AG20443 (cell line): ENCODE measurements around the gene SLC22A14.
A peak's percentile ranks its signal among the peaks of the same experiment; 100 is the strongest.
"Not testable (repeated sequence)": the region's sequence is repeated elsewhere in the genome, so short reads cannot be mapped to it uniquely, and the experiment has no call there.

Experiments
- DNase-seq: peaks from one replicate; pipeline ENCODE4 v3.0.0; 2012; ENCODE audit warnings: low spot score, mixed read lengths

Gene SLC22A14, protein sequence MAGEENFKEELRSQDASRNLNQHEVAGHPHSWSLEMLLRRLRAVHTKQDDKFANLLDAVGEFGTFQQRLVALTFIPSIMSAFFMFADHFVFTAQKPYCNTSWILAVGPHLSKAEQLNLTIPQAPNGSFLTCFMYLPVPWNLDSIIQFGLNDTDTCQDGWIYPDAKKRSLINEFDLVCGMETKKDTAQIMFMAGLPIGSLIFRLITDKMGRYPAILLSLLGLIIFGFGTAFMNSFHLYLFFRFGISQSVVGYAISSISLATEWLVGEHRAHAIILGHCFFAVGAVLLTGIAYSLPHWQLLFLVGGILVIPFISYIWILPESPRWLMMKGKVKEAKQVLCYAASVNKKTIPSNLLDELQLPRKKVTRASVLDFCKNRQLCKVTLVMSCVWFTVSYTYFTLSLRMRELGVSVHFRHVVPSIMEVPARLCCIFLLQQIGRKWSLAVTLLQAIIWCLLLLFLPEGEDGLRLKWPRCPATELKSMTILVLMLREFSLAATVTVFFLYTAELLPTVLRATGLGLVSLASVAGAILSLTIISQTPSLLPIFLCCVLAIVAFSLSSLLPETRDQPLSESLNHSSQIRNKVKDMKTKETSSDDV

DNA sequence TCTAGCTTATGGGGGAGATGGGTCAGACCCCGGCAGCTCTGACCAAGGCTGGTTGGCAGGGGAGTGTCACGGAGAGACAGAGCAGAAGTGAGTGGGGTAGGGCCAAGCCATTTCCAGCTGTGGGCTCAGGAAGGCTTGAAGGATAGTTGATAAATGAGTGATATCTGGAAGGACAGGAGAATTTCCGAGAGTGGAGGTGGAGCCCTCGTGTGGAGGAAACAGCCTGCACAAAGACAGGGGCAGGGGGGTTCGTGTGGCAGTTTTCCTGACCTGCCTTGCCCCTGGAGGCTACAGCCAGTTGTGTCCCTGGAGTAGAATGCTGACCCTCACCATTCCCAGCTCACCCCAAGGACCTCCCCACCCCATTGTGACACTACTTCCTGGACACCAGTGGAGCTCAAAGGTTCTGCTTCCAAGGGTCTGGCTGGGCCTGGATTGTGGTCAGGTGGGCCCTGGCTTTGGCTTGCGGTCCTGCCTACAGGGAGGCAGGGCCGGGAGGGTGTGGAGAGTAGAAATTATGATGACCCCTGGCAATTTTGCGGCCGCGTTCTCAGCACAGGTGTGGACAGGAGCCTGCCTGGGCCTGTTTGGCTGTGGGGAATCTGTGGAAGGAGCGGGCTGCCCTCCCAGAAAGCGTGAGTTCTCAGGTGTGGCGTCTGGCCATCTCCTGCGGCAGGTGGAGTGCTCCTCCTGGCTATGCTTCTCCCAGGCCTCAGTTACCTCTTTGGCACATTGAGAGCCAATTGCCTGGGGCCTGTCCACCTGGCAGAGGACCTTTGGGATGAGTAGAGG lies at the start of gene SLC22A14:
Gene SLC22A14 (plus strand): TSS at position 400 of the 792 bp plus-strand sequence. CDS start 23,733 bp downstream, outside the sequence.
- DNase-seq = no peak

DNA sequence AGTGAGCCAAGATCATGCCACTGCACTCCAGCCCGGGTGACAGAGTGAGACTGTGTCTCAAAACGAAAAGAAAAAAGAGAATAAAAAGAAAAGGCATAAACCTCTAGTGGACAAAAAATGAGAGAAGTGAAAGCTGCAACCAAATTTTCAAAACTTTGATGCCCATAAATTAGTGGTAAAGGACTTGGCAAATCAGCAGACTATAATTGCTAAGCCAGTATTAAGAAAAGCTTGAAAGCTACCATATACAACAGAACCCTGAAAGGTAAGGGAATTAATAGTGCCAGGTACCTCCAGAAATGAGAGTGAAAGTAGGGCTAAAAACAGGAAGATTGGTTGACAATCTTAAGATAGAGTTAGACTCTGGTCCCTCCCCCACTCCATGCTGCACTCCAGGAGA lies 49.4 kb upstream of the SLC22A14 start:
- no peak for DNase-seq

DNA sequence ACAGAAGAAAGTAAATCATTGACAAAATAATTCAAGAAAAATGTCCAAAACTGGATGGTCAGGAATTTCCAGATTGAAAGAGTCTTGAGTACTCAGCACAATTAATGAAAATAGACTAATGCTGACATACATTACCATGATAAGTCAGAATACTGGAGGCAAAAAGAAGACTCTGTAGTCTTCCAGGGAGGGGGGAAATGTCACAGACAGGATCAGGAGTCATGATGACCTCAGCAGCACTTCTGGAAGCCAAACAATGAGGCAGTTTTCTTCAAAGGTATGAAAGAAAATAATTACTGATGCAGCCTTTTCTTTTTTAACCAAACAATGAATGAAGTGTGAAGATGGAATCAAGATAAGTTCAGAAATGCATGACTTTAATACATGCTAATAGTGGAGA lies 46.6 kb upstream of the SLC22A14 start:
- DNase-seq = no peak

DNA sequence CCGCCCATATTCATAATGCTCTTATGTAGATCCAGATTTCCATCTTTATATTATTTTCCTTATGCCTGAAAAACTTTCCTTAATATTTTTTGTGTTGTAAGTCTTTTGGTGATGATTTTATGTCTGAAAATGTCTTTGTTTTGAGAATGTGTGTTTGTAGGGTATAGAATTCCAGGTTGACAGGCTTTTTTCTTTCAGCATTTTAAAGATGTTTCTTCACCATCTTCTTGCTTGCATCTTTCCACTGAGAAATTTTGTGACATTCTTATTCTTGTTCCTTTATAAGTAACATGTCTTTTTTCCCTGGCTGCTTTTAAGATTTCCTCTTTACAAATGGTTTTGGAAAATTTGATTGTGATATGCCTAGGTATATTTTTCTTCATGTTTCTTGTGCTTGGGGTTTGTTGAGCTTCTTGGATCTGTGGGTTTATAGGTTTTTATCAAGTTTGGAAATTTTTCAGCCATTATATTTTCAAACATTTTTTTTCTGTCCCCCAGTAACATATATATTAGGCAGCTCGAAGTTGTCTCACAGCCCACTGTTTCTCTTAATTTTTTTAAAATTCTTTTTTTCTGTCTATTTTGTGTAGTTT lies 43.6 kb upstream of the SLC22A14 start:
- DNase-seq = no peak

DNA sequence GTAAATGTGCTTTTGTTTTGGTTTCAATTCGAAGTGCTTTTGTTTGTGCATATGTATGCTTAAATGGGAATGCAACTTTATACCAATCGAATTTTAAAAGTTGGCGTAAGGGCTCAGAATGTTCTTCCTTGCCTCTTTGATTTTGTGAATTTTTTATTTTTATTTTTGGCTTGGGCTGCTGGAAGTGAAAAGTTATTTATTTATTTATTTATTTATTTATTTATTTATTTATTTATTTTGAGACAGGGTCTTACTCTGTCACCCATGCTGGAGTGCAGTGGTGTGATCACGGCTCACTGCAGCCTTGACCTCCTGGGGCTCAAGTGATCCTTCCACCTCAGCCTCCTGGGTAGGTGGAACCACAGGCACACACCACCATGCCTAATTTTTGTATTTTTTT lies 39.3 kb upstream of the SLC22A14 start:
- not testable (repeated sequence) for DNase-seq

DNA sequence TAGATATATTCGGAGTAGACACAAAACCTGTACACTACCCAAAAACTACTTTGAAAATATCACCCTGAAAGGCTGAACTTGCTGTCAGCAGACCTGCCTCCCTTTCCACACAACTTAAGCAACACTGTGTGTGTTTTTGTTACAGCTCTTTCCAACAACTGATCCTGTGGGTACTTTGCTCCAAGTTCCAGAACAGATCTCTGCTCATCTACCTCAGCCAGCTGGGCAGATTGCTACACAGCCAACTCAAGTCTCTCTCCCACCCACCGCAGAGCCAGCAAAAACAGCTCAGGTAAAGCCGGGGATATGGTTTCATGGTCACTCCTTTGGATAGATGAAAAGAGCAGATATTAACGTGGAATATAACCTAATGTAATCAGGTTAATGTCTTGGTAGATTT lies 36.2 kb upstream of the SLC22A14 start:
- DNase-seq = no peak

DNA sequence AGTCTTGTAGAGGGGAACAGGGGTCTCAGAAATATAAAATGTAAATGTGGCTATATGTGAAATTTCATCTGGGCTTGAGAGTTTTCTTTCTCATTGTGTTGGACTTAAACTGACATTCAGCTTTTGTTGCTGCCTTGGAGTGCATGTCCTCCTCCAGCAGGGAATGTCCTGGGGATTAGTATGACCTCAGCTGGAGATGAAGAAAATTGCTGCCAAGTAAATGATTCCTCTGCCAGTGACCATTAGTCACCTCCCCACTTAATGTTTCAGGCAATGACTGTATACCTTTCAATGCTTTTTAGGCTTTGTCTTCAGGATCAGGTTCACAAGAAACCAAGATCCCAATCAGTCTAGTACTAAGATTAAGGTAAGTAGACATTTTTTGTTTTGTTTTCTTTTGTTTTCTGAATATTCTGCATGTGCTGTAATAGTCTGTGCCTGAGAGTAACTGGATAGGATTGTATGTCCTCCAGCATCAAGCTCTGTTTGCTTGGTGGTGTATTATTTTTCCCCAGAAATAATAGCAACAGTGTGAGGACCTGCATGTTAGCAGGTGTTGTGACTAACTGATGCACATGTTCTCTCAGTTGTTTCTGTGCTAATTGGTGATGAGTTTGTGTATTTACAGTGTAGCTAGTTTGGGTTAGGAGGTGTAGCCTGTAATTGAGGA lies 34.6 kb upstream of the SLC22A14 start:
- DNase-seq = peak; percentile 92

DNA sequence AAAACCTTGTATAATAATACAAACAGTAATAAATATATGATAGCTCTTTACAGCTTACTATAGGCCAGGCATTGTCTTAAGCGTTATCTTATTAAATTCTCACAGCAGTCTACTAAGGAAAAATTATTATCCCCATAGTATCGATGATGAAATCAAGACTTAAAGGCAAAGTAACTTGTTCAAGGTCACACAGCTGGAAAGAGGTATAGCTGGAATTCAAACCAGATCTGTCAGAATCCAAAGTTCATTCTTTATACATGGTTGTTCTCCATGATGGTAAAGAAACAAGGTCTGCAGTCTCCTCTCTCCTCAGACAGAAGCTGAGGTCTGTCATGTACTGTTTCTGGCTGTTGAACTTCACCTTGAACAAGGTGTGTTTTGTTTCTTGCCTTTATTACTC lies 31.9 kb upstream of the SLC22A14 start:
- DNase-seq = no peak

DNA sequence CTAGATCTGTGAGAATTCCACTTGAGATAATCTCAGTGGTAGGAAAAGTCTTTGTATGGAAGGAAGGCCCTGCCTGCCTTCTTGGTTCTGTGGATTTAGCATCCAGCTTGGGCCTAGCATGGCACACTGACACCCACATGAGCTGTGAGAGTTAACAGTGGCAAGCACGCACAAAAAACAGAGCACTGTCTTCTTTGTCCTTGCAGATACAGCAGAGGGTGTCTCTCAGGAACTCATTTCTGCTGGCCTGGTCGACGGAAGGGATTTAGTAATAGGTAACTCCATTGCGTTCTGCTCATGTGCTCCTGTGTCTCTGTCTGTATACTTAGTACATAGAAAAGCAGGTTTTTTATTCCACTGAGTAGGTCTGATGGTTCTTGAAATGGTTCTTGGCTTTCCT lies 30.9 kb upstream of the SLC22A14 start:
- no peak for DNase-seq

DNA sequence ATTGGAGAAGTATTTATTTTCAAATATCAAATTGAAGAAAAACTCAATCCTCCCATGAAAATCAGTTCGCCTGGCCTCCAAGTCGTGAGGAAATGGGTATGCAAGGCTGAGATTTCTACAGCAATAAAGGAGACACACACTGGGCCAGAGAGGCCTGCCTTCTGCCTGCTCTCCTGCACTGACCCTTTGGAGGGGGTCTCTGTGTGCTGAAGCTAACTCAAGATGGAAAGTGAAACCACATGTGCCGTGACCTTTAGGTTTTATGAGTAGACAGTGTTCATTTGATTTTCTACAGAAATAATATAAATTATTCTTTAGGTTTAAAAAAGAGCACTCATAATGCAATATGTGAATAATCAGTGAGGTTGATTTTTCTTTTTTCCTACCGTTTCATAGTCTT lies 28.4 kb upstream of the SLC22A14 start:
- no peak for DNase-seq

DNA sequence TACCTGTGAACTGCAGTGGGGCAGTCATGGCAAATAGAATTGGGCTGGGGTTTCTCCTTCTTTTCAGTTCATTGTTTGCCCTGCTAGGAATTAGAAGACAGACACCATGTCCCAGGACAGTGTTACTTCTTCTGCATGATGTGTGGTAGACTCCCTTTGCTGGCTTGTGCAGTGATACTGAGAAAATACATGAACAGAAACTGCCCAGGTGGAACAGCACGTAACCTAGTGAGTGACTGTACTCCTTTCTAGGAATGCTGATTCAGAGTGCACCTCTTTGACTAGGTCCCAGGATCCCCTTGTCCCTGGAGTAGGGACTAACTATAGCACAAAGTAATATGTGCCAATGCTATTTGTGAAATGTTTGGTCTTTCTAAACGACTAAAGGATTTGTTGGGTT lies 27.2 kb upstream of the SLC22A14 start:
- no peak for DNase-seq

DNA sequence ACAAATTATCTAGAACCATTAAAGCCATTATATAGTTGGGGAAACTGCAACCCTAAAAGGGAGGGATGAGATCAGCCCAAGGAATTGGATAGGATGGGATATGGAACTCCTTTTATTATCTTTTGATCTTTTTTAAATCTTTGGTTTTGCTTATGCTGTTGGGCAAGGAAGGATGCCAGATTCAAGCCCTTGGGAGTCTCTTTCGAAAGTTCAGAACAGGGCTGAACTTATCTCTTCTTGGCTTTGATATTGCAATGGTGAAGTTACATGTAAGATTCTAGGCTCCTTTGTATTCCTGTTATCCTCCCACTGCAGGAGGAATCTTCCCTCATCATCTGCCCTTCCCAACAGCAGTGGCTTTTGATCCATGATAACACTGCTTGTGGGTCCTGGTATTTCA lies 26.5 kb upstream of the SLC22A14 start:
- DNase-seq = no peak

DNA sequence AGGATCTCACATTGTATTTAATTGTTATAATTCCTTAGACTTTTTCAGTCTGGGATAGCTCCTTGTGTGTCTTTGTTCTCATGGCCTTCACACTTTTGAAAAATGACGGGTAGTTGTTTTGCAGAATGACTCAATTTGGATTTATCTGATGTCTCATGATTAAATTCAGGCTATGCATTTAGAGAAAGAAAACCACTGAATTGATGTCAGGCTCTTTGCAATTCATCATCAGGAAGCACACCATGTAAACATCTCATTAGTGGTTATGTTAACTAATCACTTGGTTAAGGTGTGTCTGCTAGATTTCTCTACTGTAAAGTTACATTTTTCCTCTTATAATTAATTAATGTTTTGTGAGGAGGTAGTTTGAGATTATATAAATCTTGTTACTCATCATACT lies 24.5 kb upstream of the SLC22A14 start:
- no peak for DNase-seq

DNA sequence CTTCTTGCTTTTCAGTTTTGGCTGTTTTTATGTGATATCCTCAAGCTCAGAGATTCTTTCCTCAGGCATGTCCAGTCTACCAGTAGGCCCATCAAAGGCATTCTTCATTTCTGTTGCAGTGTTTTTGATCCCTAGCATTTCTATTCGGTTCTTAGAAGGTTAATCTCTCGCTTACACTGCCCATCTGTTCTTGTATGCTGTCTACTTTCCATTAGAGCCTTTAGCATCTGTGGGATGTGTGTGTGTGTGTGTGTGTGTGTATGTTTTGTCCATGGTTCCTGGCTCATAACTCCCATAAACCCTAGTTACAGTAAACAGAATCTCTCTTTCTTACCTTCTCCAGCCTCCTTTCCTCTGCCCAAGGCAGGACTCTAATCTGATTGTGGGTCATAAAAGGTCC lies 21.6 kb upstream of the SLC22A14 start:
- no peak for DNase-seq

DNA sequence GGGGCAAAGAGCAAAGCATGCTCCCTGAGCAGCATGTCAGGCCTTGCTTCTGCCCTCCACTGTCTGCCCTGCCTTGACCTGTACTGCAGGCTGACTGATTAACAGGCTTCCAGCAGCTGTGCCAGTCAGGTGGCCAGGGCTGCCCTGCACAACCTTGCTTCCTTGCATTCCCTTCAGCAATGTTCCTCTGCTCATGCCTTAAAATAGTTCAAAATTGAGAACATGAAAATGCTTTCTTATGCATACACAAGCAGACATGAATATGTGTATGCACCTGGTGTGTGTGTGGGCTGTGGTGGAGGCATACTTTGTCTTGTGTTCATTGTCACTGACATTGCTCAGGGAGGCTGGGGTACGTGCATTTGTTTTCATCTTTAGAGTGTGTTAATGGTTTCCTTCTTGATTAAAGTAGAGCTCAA lies 17.7 kb upstream of the SLC22A14 start:
- no peak for DNase-seq

DNA sequence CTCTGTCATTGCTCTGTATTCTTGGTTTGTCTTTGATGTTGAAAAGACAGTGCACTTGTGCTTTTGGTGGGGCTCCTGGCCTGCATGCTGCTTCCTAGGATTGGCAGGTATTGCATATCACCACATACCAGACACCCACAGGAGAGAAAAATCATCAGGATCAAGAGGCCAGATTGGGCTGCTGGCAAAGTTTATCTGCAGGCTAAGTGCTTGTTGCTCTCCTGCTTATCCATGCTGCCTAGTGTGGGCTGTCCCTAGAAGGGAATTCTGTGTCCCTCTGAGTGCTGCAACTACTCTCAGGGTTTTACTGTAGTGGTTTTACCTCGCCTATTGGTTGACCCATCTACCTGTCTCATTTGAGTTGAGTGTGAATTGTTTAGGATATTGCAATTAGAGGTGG lies 17.3 kb upstream of the SLC22A14 start:
- DNase-seq = no peak

DNA sequence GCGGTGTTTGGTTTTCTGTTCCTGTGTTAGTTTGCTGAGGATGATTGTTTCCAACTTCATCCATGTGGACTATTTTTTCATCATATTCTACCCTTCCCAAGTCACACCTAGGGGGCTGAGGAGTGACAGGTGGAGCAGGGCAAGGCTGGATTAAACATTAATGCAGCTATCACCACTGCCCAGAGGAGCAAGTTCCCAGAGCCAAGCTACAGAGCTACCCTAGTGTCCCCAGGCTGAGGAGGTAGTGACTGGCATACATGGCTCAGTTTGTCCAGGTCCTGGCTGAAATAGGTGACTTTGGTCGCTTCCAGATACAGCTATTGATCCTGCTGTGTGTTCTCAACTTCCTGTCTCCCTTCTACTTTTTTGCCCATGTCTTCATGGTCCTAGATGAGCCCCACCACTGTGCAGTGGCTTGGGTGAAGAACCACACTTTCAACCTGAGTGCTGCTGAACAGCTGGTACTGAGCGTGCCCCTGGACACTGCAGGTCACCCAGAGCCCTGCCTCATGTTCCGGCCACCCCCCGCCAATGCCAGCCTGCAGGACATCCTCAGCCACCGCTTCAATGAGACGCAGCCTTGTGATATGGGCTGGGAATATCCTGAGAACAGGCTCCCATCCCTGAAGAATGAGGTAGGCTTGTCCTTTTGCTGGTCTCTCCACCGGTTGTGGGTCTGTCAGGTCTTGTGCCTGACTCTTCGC lies 16.3 kb upstream of the SLC22A14 start, which contains the start of gene SLC22A13:
Gene SLC22A13 (plus strand): TSS at position 209 of the 704 bp plus-strand sequence. CDS start 49 bp downstream, at position 258.
- DNase-seq = no peak

DNA sequence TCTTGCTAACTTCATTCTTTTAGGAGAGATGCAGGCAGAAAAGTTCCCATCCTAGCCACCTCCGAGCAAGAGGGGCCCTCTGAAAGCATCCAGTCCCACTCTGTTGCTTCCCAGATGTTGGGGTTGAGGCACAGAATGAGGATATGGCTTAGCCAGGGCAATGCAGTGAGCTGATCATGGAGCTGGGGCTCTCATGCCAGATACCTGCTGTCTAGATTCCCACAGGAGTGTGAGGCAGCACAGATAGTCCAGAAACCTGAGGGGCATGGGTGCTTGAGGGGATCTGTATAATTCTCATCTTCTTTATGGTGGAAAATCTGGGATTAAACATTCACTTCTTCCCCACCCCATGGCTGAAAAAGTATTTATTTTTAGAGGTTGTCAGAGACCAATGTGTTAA lies 15.3 kb upstream of the SLC22A14 start:
- DNase-seq = no peak

DNA sequence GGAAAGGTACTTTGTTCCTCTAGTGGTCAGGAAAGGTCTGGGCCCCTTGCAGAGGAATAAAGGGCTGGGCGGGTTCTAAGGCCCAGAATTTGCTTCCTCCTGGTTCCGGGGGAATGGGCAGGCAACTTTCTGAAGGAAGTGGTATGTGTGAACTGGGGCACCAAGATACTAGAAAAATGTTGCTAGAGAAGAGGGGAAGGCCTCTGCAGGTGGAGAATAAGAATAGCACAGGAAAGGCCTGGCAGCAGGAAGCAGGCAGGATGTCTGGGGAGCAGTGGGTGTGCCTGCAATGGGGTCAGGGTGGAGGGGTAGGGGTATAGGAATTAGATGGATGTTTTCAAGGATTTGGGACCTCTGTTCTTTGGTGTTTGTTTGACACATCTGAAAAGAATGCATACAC lies 14.4 kb upstream of the SLC22A14 start:
- DNase-seq = no peak

DNA sequence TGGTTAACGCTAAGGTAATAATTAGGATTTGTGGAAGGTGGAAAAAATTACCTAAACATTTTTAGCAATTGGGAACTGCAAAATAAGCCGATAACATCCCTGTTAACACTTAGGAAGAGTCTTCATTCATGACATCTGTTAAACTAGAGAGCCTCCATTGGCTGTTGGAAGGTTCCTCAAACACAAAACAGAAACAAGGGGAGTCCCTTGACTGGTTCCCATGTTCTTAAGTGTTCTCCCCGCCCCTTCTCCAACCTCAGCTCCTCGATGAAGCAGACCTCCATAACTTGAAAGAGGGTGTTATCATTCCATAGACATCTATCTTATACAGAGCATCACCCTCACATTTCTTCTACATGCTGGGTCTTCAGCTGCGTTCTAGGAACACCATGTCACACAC lies 14.0 kb upstream of the SLC22A14 start:
- no peak for DNase-seq

DNA sequence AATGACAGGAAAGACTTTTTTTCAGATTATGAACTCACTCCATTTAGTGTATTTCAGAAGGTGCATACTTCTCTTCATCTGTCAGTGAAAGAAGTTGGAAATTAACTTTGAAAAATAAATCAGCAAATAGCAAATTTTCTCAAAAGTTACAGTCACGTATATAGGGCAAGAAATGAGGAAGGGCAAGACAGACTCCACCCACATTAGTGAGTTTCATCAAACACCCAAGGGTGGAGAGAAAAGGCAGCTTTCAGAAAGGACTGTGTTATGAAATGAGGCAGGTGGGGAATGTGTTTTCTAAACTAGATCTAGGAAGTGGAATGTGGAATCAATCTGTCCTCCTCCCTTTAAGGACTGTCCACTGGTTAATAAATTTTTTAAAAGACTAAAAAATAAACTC lies 13.6 kb upstream of the SLC22A14 start:
- no peak for DNase-seq
